A673 (cell line): Measurements from ENCODE around the gene KCNJ9. TPM values are rescaled to one million over a fixed set of nuclear protein-coding genes. Genes with fewer than 3 reads are reported as not detected.
"Not testable (repeated sequence)": the region's sequence is repeated elsewhere in the genome, so short reads cannot be mapped to it uniquely, and the experiment has no call there.

Experiments
- BruUV-seq: library from RNA; stranded (reverse); fragments of 400-500 nt; replicated peaks from 2 replicates; lab custom pipeline; 2021; lab: Mats Ljungman, UMichigan
- CTCF ChIA-PET: fragments of 300-600 bp; sonication (Branson Sonifier 250); formaldehyde crosslinking; loops from one replicate; lab custom pipeline; 2022; ENCODE audit warnings: antibody characterized with exemption; lab: Charles Lee
- POLR2A ChIA-PET: fragments of 300-600 bp; sonication (Branson Sonifier 250); formaldehyde crosslinking; loops from one replicate; lab custom pipeline; 2022; ENCODE audit warnings: antibody characterized with exemption; ENCODE audit not compliant: low non-redundant PET; lab: Charles Lee
- DNase-seq: peaks from one replicate; pipeline ENCODE4 v3.0.0-alpha.2; 2015; ENCODE audit warnings: low spot score
- H3K27ac ChIP-seq: fragments of 200-600 bp; sonication (generic); 2 replicates; pipeline ENCODE4 v1.5.1; 2016; ENCODE audit warnings: mixed run types, low read depth, mild to moderate bottlenecking, mixed read lengths, antibody characterized with exemption, low read length; ENCODE audit not compliant: poor library complexity, severe bottlenecking
- H3K27me3 ChIP-seq: fragments of 200-600 bp; sonication (generic); replicated peaks from 2 replicates; pipeline ENCODE4 v1.6.1; 2017; ENCODE audit warnings: mixed run types, low read depth, mild to moderate bottlenecking, mixed read lengths, antibody characterized with exemption, low read length; ENCODE audit not compliant: insufficient read depth, poor library complexity
- H3K36me3 ChIP-seq: fragments of 200-600 bp; sonication (generic); 2 replicates; pipeline ENCODE4 v1.6.1; 2016; ENCODE audit warnings: mixed run types, mild to moderate bottlenecking, mixed read lengths, antibody characterized with exemption, low read length; ENCODE audit not compliant: insufficient read depth, poor library complexity, severe bottlenecking
- H3K4me1 ChIP-seq: fragments of 200-600 bp; sonication (generic); 2 replicates; pipeline ENCODE4 v1.6.1; 2017; ENCODE audit warnings: mixed run types, mild to moderate bottlenecking, mixed read lengths, antibody characterized with exemption, low read length; ENCODE audit not compliant: insufficient read depth, poor library complexity, severe bottlenecking
- H3K4me3 ChIP-seq: fragments of 200-600 bp; sonication (generic); 2 replicates; pipeline ENCODE4 v1.5.1; 2016; ENCODE audit warnings: low read depth, mixed run types, mild to moderate bottlenecking, mixed read lengths, low read length; ENCODE audit not compliant: poor library complexity, severe bottlenecking
- H3K9me3 ChIP-seq: fragments of 200-600 bp; sonication (generic); 2 replicates; pipeline ENCODE4 v1.6.1; 2016; ENCODE audit warnings: mixed run types, low read depth, mild to moderate bottlenecking, mixed read lengths, antibody characterized with exemption, low read length; ENCODE audit not compliant: poor library complexity, severe bottlenecking
- EZH2 ChIP-seq: fragments of 200-600 bp; sonication (generic); IDR thresholded peaks from 2 replicates; pipeline ENCODE4 v1.6.1; 2017; ENCODE audit warnings: borderline replicate concordance, low read depth, mild to moderate bottlenecking, mixed read lengths, antibody characterized with exemption, low read length; ENCODE audit not compliant: poor library complexity, severe bottlenecking
- intact Hi-C: fragments of 100-400 bp; cut with micrococcal nuclease; formaldehyde crosslinking; loops from one replicate; pipeline ENCODE4 v1.10.0; 2022; ENCODE audit not compliant: unreplicated experiment
- total RNA-seq: library from RNA; stranded (reverse); gene quantifications from 2 replicates; pipeline ENCODE4 v1.2.3, GENCODE V29; 2021
- TF ChIP-seq, protein P1 (sequence below): fragments of 300-800, 200-600 bp; sonication (generic); conservative IDR thresholded peaks from 2 replicates; pipeline ENCODE4 v1.5.1; 2017; ENCODE audit warnings: low read depth, mild to moderate bottlenecking, antibody characterized with exemption, low read length, moderate library complexity, mixed read lengths

The KCNJ9 gene
- total RNA-seq, 1 experiment from 2014 or later, result not detected

DNA sequence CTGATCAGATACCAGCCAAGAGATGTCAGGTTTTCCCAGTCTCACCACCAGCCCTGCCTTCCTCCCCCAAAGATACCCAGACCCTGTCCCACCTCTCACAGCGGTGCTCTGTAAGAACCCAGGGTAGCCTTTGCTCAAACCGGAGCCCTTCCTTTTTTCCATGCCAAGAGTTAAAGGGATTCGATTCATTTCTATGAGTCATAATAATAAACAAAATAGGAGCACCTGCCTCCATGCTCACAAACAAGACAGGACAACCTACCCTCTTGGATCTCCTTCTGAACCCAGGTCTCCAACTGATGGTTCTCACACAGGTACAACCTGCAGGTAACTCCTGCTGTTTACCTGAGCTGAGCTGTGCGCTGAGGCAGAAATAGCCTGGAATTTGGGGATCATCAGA lies 28.3 kb downstream of the KCNJ9 start:
- DNase-seq, result no peak
- BruUV-seq, result no TSS peak
- TF ChIP-seq, protein P1, sequence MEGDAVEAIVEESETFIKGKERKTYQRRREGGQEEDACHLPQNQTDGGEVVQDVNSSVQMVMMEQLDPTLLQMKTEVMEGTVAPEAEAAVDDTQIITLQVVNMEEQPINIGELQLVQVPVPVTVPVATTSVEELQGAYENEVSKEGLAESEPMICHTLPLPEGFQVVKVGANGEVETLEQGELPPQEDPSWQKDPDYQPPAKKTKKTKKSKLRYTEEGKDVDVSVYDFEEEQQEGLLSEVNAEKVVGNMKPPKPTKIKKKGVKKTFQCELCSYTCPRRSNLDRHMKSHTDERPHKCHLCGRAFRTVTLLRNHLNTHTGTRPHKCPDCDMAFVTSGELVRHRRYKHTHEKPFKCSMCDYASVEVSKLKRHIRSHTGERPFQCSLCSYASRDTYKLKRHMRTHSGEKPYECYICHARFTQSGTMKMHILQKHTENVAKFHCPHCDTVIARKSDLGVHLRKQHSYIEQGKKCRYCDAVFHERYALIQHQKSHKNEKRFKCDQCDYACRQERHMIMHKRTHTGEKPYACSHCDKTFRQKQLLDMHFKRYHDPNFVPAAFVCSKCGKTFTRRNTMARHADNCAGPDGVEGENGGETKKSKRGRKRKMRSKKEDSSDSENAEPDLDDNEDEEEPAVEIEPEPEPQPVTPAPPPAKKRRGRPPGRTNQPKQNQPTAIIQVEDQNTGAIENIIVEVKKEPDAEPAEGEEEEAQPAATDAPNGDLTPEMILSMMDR, result no peak
- no peak for TF ChIP-seq EZH2
- H3K27ac ChIP-seq, result no peak overlapping the region
- H3K27me3 ChIP-seq, result no peaks in the 10 kb centered on the region
- intact Hi-C loops, result no loop called here
- peaks cover 5% of the 10 kb centered on the region for H3K4me1 ChIP-seq
- no peaks in the 10 kb centered on the region for H3K36me3 ChIP-seq
- H3K4me3 ChIP-seq, result no peak overlapping the region
- ChIA-PET CTCF (interaction anchor here (1.1 kb wide), 2 partner anchors 11 to 142 kb away, joined by 3 to 8 read pairs; partner anchors contain the start of gene IGSF8), POLR2A (no interaction called here)
- no peaks in the 10 kb centered on the region for H3K9me3 ChIP-seq

GRCh38 chr1:160111462-160111861 lies 30.1 kb downstream of the KCNJ9 start:
- POLR2A ChIA-PET, result not testable (repeated sequence)

DNA sequence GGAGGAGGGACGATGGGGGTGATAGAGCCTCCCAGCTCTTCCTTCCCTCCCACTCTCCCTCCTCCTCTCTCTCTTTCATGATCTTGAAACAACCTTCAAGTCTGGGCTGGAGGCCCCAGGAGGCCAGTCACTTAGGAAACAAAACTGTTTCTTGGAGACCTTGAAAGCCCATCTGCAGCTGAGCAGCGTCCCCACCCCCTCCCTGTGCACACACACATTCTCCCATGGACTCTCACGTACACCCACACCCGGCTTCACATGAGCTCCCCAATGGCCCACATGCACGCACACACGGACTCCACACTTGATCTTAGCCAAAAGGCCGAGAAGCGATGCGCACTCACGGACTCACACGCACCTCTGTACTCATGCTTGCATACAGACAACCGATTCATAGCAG lies 31.0 kb downstream of the KCNJ9 start:
- no TSS peak for BruUV-seq
- peaks cover 5% of the 10 kb centered on the region for H3K4me1 ChIP-seq
- no peaks in the 10 kb centered on the region for H3K9me3 ChIP-seq
- no peak for DNase-seq
- ChIA-PET POLR2A (no interaction called here), CTCF (interaction anchor here (0.5 to 0.6 kb wide), 2 partner anchors 11 to 34 kb away, joined by 3 to 5 read pairs; no protein-coding TSS in a partner anchor)
- no peaks in the 10 kb centered on the region for H3K27me3 ChIP-seq
- TF ChIP-seq, protein P1, result no peak
- no peak for TF ChIP-seq EZH2
- no peaks in the 10 kb centered on the region for H3K36me3 ChIP-seq
- no peak overlapping the region for H3K27ac ChIP-seq
- H3K4me3 ChIP-seq, result no peak overlapping the region
- intact Hi-C loops, result no loop called here

More at GRCh38 chr1:160111462-160111861, 30.1 kb downstream of the KCNJ9 start:
- H3K27me3 ChIP-seq, H3K9me3 ChIP-seq, BruUV-seq, H3K27ac ChIP-seq, intact Hi-C loops, DNase-seq, H3K36me3 ChIP-seq, CTCF ChIA-PET, H3K4me1 ChIP-seq, H3K4me3 ChIP-seq: not testable (repeated sequence)

DNA sequence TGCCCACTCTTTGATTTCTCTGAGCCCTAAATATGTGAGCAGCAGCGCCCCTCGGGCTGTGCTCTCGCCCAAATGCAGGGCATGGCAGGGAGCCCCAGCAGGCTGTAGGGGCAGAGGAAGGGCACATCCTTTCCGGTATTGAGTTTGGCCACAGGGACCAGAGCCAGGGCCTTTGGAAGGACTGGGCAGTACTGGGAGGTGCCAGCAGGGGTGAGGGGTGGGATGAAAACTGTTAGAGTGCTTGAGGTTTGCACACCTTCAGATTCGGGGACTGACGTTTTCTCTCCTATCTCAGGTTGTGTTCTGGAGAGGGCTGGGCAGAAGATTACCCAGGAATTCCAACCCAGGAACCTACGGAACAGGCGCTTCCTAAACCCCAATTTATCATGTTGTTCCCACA lies 32.1 kb downstream of the KCNJ9 start:
- Histone ChIP-seq H3K36me3 (no peaks in the 10 kb centered on the region), H3K4me3 (no peak overlapping the region), H3K27ac (no peak overlapping the region), H3K9me3 (no peaks in the 10 kb centered on the region), H3K27me3 (no peaks in the 10 kb centered on the region), H3K4me1 (peaks cover 5% of the 10 kb centered on the region)
- intact Hi-C loops, result no loop called here
- POLR2A ChIA-PET, result no interaction called here
- no peak for DNase-seq
- no TSS peak for BruUV-seq
- no peak for TF ChIP-seq EZH2
- TF ChIP-seq, protein P1, result no peak
- CTCF ChIA-PET, result no interaction called here
